Activated naive CD8-positive, alpha-beta T cell (primary cell): ENCODE data around the gene TLR9.

Source experiments
- H3K27ac Mint-ChIP-seq: one replicate; pipeline ENCODE4 v1.8.0; 2021; ENCODE audit warnings: mixed read lengths
- H3K27me3 Mint-ChIP-seq: one replicate; pipeline ENCODE4 v1.8.0; 2021; ENCODE audit warnings: mixed read lengths
- H3K36me3 Mint-ChIP-seq: one replicate; pipeline ENCODE4 v1.8.0; 2021; ENCODE audit warnings: mixed read lengths
- H3K4me1 Mint-ChIP-seq: one replicate; pipeline ENCODE4 v1.8.0; 2021; ENCODE audit warnings: low read depth, mixed read lengths
- H3K4me3 Mint-ChIP-seq: one replicate; pipeline ENCODE4 v1.8.0; 2021; ENCODE audit warnings: mild to moderate bottlenecking, mixed read lengths
- H3K9me3 Mint-ChIP-seq: one replicate; pipeline ENCODE4 v1.8.0; 2021; ENCODE audit warnings: low read depth, mixed read lengths

TLR9 gene

GRCh38 chr3:52203701-52204100, 21.7 kb downstream of the TLR9 start:
- H3K9me3 Mint-ChIP-seq, result no peaks in the 10 kb centered on the region
- peaks cover 14% of the 10 kb centered on the region for H3K36me3 Mint-ChIP-seq
- H3K4me3 Mint-ChIP-seq, result no peak overlapping the region
- no peak overlapping the region for H3K27ac Mint-ChIP-seq
- H3K4me1 Mint-ChIP-seq, result peaks cover 44% of the 10 kb centered on the region
- H3K27me3 Mint-ChIP-seq, result no peaks in the 10 kb centered on the region

GRCh38 chr3:52202384-52203077, 22.9 kb downstream of the TLR9 start:
- Mint-ChIP-seq H3K4me3 (no peak overlapping the region), H3K36me3 (peaks cover 10% of the 10 kb centered on the region), H3K4me1 (peaks cover 48% of the 10 kb centered on the region), H3K27ac (peak overlapping the region; percentile 28), H3K9me3 (no peaks in the 10 kb centered on the region), H3K27me3 (no peaks in the 10 kb centered on the region)

- Mint-ChIP-seq H3K36me3 (peaks cover 7% of the 10 kb centered on the region), H3K9me3 (no peaks in the 10 kb centered on the region), H3K4me3 (no peak overlapping the region), H3K27ac (peak overlapping the region; percentile 51), H3K27me3 (no peaks in the 10 kb centered on the region), H3K4me1 (peaks cover 55% of the 10 kb centered on the region)
Observed at GRCh38 chr3:52200981-52201679, 24.3 kb downstream of the TLR9 start.

GRCh38 chr3:52198643-52199608, 26.5 kb downstream of the TLR9 start:
- Mint-ChIP-seq H3K27me3 (no peaks in the 10 kb centered on the region), H3K9me3 (no peaks in the 10 kb centered on the region), H3K4me1 (peaks cover 51% of the 10 kb centered on the region), H3K27ac (peak overlapping the region; percentile 90), H3K4me3 (peak overlapping the region; percentile 96), H3K36me3 (peaks cover 3% of the 10 kb centered on the region)

- Mint-ChIP-seq H3K4me1 (peaks cover 51% of the 10 kb centered on the region), H3K27me3 (no peaks in the 10 kb centered on the region), H3K4me3 (peak within 1 kb of the TSS; percentile 96), H3K36me3 (peaks cover 3% of the 10 kb centered on the region), H3K9me3 (no peaks in the 10 kb centered on the region), H3K27ac (peak within 1 kb of the TSS; percentile 90)
Observed at GRCh38 chr3:52197842-52198625, 27.4 kb downstream of the TLR9 start, which contains the start of gene ALAS1. Gene ALAS1 (plus strand): TSS chr3:52198160. CDS start chr3:52199242, 1,082 bp downstream.

GRCh38 chr3:52197499-52197841, 28.0 kb downstream of the TLR9 start:
- peak overlapping the region; percentile 96 for H3K4me3 Mint-ChIP-seq
- H3K4me1 Mint-ChIP-seq, result peaks cover 46% of the 10 kb centered on the region

GRCh38 chr3:52196977-52197376, 28.5 kb downstream of the TLR9 start:
- H3K9me3 Mint-ChIP-seq, result no peaks in the 10 kb centered on the region
- peak overlapping the region; percentile 76 for H3K27ac Mint-ChIP-seq
- H3K36me3 Mint-ChIP-seq, result peaks cover 3% of the 10 kb centered on the region
- peaks cover 41% of the 10 kb centered on the region for H3K4me1 Mint-ChIP-seq
- peak overlapping the region; percentile 96 for H3K4me3 Mint-ChIP-seq
- H3K27me3 Mint-ChIP-seq, result no peaks in the 10 kb centered on the region

More at GRCh38 chr3:52197499-52197841, 28.0 kb downstream of the TLR9 start:
- no peaks in the 10 kb centered on the region for H3K27me3 Mint-ChIP-seq
- H3K36me3 Mint-ChIP-seq, result peaks cover 3% of the 10 kb centered on the region
- peak overlapping the region; percentile 90 for H3K27ac Mint-ChIP-seq
- H3K9me3 Mint-ChIP-seq, result no peaks in the 10 kb centered on the region

- Mint-ChIP-seq H3K4me1 (peaks cover 30% of the 10 kb centered on the region), H3K36me3 (no peaks in the 10 kb centered on the region), H3K27me3 (no peaks in the 10 kb centered on the region), H3K27ac (no peak overlapping the region), H3K4me3 (no peak overlapping the region), H3K9me3 (no peaks in the 10 kb centered on the region)
Observed at GRCh38 chr3:52195823-52196331, 29.6 kb downstream of the TLR9 start.

- no peak overlapping the region for H3K4me3 Mint-ChIP-seq
- H3K9me3 Mint-ChIP-seq, result no peaks in the 10 kb centered on the region
- no peaks in the 10 kb centered on the region for H3K36me3 Mint-ChIP-seq
- H3K27ac Mint-ChIP-seq, result no peak overlapping the region
- peaks cover 27% of the 10 kb centered on the region for H3K4me1 Mint-ChIP-seq
- H3K27me3 Mint-ChIP-seq, result no peaks in the 10 kb centered on the region
Observed at GRCh38 chr3:52195291-52195597, 30.2 kb downstream of the TLR9 start.

- Mint-ChIP-seq H3K27ac (no peak overlapping the region), H3K4me1 (peaks cover 24% of the 10 kb centered on the region), H3K4me3 (no peak overlapping the region), H3K36me3 (no peaks in the 10 kb centered on the region), H3K27me3 (no peaks in the 10 kb centered on the region), H3K9me3 (no peaks in the 10 kb centered on the region)
Observed at GRCh38 chr3:52194485-52195290, 30.8 kb downstream of the TLR9 start.

- Mint-ChIP-seq H3K27ac (no peak overlapping the region), H3K4me1 (peaks cover 11% of the 10 kb centered on the region), H3K4me3 (no peak overlapping the region), H3K27me3 (no peaks in the 10 kb centered on the region), H3K36me3 (no peaks in the 10 kb centered on the region), H3K9me3 (no peaks in the 10 kb centered on the region)
Observed at GRCh38 chr3:52193065-52193464, 32.4 kb downstream of the TLR9 start.

- Mint-ChIP-seq H3K27ac (no peak overlapping the region), H3K27me3 (no peaks in the 10 kb centered on the region), H3K36me3 (no peaks in the 10 kb centered on the region)
Observed at GRCh38 chr3:52191663-52192062, 33.8 kb downstream of the TLR9 start.

GRCh38 chr3:52190294-52191074, 35.0 kb downstream of the TLR9 start:
- H3K27ac Mint-ChIP-seq, result no peak overlapping the region
- no peak overlapping the region for H3K4me3 Mint-ChIP-seq
- H3K9me3 Mint-ChIP-seq, result no peaks in the 10 kb centered on the region
- H3K4me1 Mint-ChIP-seq, result no peaks in the 10 kb centered on the region
- H3K36me3 Mint-ChIP-seq, result no peaks in the 10 kb centered on the region
- no peaks in the 10 kb centered on the region for H3K27me3 Mint-ChIP-seq

More at GRCh38 chr3:52191663-52192062, 33.8 kb downstream of the TLR9 start:
- H3K9me3 Mint-ChIP-seq, result no peaks in the 10 kb centered on the region
- H3K4me3 Mint-ChIP-seq, result no peak overlapping the region
- H3K4me1 Mint-ChIP-seq, result no peaks in the 10 kb centered on the region
